Dedifferentiated amniotic fluid mesenchymal stem cell (primary cell): ENCODE results near the gene POLR3GL.
A peak's percentile ranks its signal among the peaks of the same experiment; 100 is the strongest.

Source experiments
- DNase-seq: peaks from one replicate; pipeline ENCODE4 v3.0.0-alpha.2; 2016; ENCODE audit errors: extremely low spot score

The POLR3GL gene

GRCh38 chr1:145992502-145992936 is 28.0 kb downstream of the POLR3GL start:
- no peak for DNase-seq

GRCh38 chr1:145992958-145993617 is 28.6 kb downstream of the POLR3GL start:
- no peak for DNase-seq

GRCh38 chr1:145993618-145994390 is 29.3 kb downstream of the POLR3GL start:
- no peak for DNase-seq

GRCh38 chr1:145994391-145995120 is 30.1 kb downstream of the POLR3GL start:
- DNase-seq, result no peak

- DNase-seq, result no peak
These were observed 30.8 kb downstream of the POLR3GL start for GRCh38 chr1:145995148-145995881.

- no peak for DNase-seq
These were observed 31.5 kb downstream of the POLR3GL start for GRCh38 chr1:145995964-145996432.

GRCh38 chr1:145996433-145997015 is 32.0 kb downstream of the POLR3GL start, which contains the start of gene TXNIP:
TXNIP (minus strand) TSS chr1:145996579; CDS start chr1:145996266, 313 bp downstream.
- peak; percentile 98 for DNase-seq

- DNase-seq, result no peak
These were observed 32.7 kb downstream of the POLR3GL start for GRCh38 chr1:145997016-145997717.

GRCh38 chr1:145997718-145998023 is 33.2 kb downstream of the POLR3GL start:
- no peak for DNase-seq

GRCh38 chr1:145999321-146000024 is 35.0 kb downstream of the POLR3GL start:
- no peak for DNase-seq

- DNase-seq, result no peak
These were observed 37.2 kb downstream of the POLR3GL start for GRCh38 chr1:146001709-146002108.

GRCh38 chr1:146007489-146008133 is 43.1 kb downstream of the POLR3GL start:
- DNase-seq, result no peak

GRCh38 chr1:146010126-146010738 is 45.7 kb downstream of the POLR3GL start:
- no peak for DNase-seq

GRCh38 chr1:146012703-146013558 is 48.4 kb downstream of the POLR3GL start:
- peak; percentile 88 for DNase-seq

- DNase-seq, result no peak
These were observed 49.1 kb downstream of the POLR3GL start for GRCh38 chr1:146013559-146013922.

- DNase-seq, result no peak
These were observed 52.4 kb downstream of the POLR3GL start for GRCh38 chr1:146016891-146017290.

GRCh38 chr1:146019231-146020057 is 55.0 kb downstream of the POLR3GL start:
- DNase-seq, result no peak
